Osteoblast (primary cell): ENCODE results near the gene GPR25. TPM values are rescaled to one million over a fixed set of nuclear protein-coding genes. Genes with fewer than 3 reads are reported as not detected.

Source experiments
- DNase-seq: peaks from one replicate; pipeline ENCODE4 v3.0.0; 2011; ENCODE audit warnings: low spot score, mixed read lengths; ENCODE audit not compliant: insufficient read length; ENCODE audit errors: missing footprints
- H2AFZ ChIP-seq: 2 replicates; pipeline ENCODE4 v1.6.0; 2011; ENCODE audit warnings: mild to moderate bottlenecking, low read length
- H3K27ac ChIP-seq: 2 replicates; pipeline ENCODE4 v1.5.1; 2011; ENCODE audit warnings: mild to moderate bottlenecking, low read depth, low read length, moderate library complexity
- H3K27me3 ChIP-seq: 2 replicates; pipeline ENCODE4 v1.6.0; 2012; ENCODE audit warnings: mild to moderate bottlenecking, control low read depth, inconsistent platforms, low read length, moderate library complexity; ENCODE audit not compliant: insufficient read depth
- H3K36me3 ChIP-seq: 2 replicates; pipeline ENCODE4 v1.5.1; 2011; ENCODE audit warnings: mild to moderate bottlenecking, low read length, control low read depth, moderate library complexity; ENCODE audit not compliant: insufficient read depth
- H3K4me1 ChIP-seq: 2 replicates; pipeline ENCODE4 v1.5.1; 2011; ENCODE audit warnings: mild to moderate bottlenecking, low read length, control low read depth, moderate library complexity; ENCODE audit not compliant: insufficient read depth
- H3K4me2 ChIP-seq: 2 replicates; pipeline ENCODE4 v1.6.0; 2011; ENCODE audit warnings: mild to moderate bottlenecking, low read length; ENCODE audit not compliant: insufficient read depth
- H3K4me3 ChIP-seq: fragments of 200-600 bp; sonication (generic); 3 replicates; pipeline ENCODE4 v1.5.1; 2012; ENCODE audit warnings: mild to moderate bottlenecking, low read length, inconsistent platforms; ENCODE audit not compliant: insufficient read depth
- H3K79me2 ChIP-seq: 2 replicates; pipeline ENCODE4 v1.6.0; 2012; ENCODE audit warnings: mild to moderate bottlenecking, low read length, control low read depth, inconsistent platforms; ENCODE audit not compliant: insufficient read depth
- H3K9me3 ChIP-seq: 2 replicates; pipeline ENCODE4 v1.5.1; 2011; ENCODE audit warnings: low read depth, low read length, control low read depth
- H4K20me1 ChIP-seq: 2 replicates; pipeline ENCODE4 v1.6.0; 2012; ENCODE audit warnings: mild to moderate bottlenecking, low read length, control low read depth; ENCODE audit not compliant: insufficient read depth
- total RNA-seq: library from RNA; depleted of rRNA; stranded (reverse); fragments of >200 nt; gene quantifications from 2 replicates; pipeline ENCODE4 v1.2.3, GENCODE V29; 2012
- TF ChIP-seq, protein P1 (sequence below): IDR thresholded peaks from 2 replicates; pipeline ENCODE4 v1.5.1; 2011; ENCODE audit warnings: mild to moderate bottlenecking, low read depth, low read length, moderate library complexity; ENCODE audit errors: extremely low read depth

Gene GPR25
- total RNA-seq, 1 donor = not detected

DNA sequence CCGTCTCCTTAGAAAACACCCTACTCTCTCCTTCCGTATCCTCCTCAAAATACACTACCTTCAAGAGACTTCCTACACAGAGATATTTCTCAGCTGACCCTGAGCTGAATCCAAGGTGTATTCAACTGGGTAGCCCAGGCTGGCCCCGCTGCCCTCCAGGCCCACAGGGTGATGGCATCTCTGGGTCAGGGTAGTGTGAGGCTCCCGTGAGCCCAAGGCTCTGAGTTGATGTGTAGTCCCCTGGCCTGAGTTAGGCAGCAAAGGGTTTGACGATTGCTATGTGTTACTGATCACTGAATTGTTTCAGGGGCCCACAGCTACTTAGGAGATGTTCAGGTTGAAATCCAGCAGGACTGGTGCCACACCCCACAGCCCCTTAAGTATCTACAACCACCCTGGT is 28.6 kb downstream of the GPR25 start:
- TF ChIP-seq, protein P1, sequence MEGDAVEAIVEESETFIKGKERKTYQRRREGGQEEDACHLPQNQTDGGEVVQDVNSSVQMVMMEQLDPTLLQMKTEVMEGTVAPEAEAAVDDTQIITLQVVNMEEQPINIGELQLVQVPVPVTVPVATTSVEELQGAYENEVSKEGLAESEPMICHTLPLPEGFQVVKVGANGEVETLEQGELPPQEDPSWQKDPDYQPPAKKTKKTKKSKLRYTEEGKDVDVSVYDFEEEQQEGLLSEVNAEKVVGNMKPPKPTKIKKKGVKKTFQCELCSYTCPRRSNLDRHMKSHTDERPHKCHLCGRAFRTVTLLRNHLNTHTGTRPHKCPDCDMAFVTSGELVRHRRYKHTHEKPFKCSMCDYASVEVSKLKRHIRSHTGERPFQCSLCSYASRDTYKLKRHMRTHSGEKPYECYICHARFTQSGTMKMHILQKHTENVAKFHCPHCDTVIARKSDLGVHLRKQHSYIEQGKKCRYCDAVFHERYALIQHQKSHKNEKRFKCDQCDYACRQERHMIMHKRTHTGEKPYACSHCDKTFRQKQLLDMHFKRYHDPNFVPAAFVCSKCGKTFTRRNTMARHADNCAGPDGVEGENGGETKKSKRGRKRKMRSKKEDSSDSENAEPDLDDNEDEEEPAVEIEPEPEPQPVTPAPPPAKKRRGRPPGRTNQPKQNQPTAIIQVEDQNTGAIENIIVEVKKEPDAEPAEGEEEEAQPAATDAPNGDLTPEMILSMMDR = no peak
- DNase-seq = no peak

DNA sequence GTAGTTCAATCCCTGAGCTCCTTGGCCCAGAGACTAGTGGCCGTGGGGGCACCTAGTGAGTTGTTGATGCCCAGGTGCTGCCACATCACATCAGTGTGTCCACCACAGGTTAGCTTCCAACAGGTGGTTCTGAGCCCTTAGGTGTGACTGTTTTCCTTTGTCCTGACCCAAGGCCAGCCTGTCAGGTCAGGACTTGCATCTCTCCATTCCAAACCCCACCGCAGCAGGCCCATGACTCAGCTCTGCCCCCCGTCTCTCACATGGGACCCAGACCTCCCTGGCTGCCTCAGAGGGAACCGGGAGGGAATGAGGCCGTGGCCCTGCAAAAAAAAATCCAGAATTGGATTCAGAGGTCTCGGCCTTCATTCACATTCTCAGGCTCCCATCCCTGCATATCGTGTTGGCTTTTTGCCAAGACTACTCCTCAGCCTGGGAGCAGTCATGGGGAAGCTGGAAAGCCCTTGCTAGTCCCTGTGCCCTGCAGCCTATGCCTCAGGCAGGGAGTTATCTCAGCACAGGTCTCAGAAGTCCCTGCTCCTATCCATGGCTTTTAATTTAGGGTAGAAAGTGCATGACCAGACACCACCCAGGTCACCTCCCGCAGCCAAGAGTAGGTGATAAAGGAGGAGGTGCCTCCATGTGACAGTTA is 29.1 kb downstream of the GPR25 start:
- H3K9me3 ChIP-seq = no peaks in the 10 kb centered on the region
- no peaks in the 10 kb centered on the region for H3K4me1 ChIP-seq
- H4K20me1 ChIP-seq = no peaks in the 10 kb centered on the region
- H3K27me3 ChIP-seq = peaks cover 2% of the 10 kb centered on the region
- H3K27ac ChIP-seq = no peak overlapping the region
- no peak for DNase-seq
- H3K79me2 ChIP-seq = no peaks in the 10 kb centered on the region
- H3K4me3 ChIP-seq = no peak overlapping the region
- no peak overlapping the region for H3K4me2 ChIP-seq
- no peak overlapping the region for H2AFZ ChIP-seq
- TF ChIP-seq, protein P1 = no peak
- no peaks in the 10 kb centered on the region for H3K36me3 ChIP-seq

More for the DNA sequence above, 28.6 kb downstream of the GPR25 start:
- Histone ChIP-seq H4K20me1 (no peaks in the 10 kb centered on the region), H3K4me1 (no peaks in the 10 kb centered on the region), H3K36me3 (no peaks in the 10 kb centered on the region), H3K27ac (no peak overlapping the region), H3K27me3 (peaks cover 2% of the 10 kb centered on the region), H2AFZ (no peak overlapping the region), H3K4me2 (no peak overlapping the region), H3K4me3 (no peak overlapping the region), H3K9me3 (no peaks in the 10 kb centered on the region), H3K79me2 (no peaks in the 10 kb centered on the region)

DNA sequence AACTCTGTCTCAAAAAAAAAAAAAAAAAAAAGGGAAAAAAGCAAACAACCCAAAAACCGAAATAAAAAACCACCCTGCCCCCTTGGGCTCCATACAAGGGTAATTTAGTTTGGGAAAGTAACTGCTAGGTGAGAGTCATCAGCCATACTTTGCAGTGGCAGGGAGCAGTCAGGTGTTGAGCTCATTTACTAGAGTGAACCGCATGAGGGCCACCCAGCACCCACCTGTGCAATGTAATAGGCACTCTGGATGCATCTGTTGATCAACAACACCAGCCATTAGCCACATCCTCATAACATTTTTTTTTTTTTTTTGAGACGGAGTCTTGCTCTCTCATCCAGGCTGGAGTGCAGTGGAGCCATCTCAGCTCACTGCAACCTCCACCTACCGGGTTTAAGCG is 31.0 kb downstream of the GPR25 start:
- no peaks in the 10 kb centered on the region for H3K36me3 ChIP-seq
- no peak overlapping the region for H3K4me2 ChIP-seq
- peaks cover 4% of the 10 kb centered on the region for H3K27me3 ChIP-seq
- H4K20me1 ChIP-seq = no peaks in the 10 kb centered on the region
- no peaks in the 10 kb centered on the region for H3K9me3 ChIP-seq
- no peak overlapping the region for H3K27ac ChIP-seq
- no peak overlapping the region for H3K4me3 ChIP-seq
- no peak overlapping the region for H2AFZ ChIP-seq
- H3K79me2 ChIP-seq = no peaks in the 10 kb centered on the region
- TF ChIP-seq, protein P1 = no peak
- H3K4me1 ChIP-seq = no peaks in the 10 kb centered on the region
- peak; percentile 73 for DNase-seq

DNA sequence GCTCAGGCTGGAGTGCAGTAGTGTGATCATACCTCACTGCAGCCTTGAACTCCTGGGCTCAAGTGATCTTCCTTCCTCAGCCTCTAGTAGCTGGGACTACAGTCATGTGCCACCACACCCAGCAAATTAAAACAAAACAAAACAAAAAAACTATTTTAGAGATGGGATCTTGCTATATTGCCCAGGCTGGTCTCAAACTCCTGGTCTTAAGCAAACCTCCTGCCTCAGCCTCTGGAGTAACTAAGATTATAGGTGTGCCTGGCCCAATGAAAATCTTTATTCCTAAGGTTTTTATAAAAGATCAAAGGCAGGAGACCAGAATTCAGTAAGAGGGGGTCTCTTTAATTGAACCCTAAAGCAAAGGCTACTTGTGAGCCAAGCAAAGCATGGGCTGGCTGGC is 32.0 kb downstream of the GPR25 start:
- peaks cover 4% of the 10 kb centered on the region for H3K27me3 ChIP-seq
- no peak for DNase-seq
- no peak overlapping the region for H3K4me2 ChIP-seq
- no peak overlapping the region for H2AFZ ChIP-seq
- H3K4me3 ChIP-seq = no peak overlapping the region
- H3K9me3 ChIP-seq = no peaks in the 10 kb centered on the region
- no peaks in the 10 kb centered on the region for H3K36me3 ChIP-seq
- no peaks in the 10 kb centered on the region for H4K20me1 ChIP-seq
- no peaks in the 10 kb centered on the region for H3K79me2 ChIP-seq
- H3K27ac ChIP-seq = no peak overlapping the region
- no peaks in the 10 kb centered on the region for H3K4me1 ChIP-seq
- TF ChIP-seq, protein P1 = no peak
